ENCODE measurements around the gene CYB561D2. TPM values are rescaled to one million over a fixed set of nuclear protein-coding genes. Genes with fewer than 3 reads are reported as not detected.

CYB561D2 gene
- total RNA-seq, 2 experiments from 2014 or later: 18.7 to 28.0 TPM

GRCh38 chr3:50340448-50341329 lies 10.0 kb upstream of the CYB561D2 start, which contains the start of gene RASSF1:
TSS of gene RASSF1 (minus strand) at chr3:50340836. CDS start at chr3:50340805, 31 bp downstream.
- Histone ChIP-seq H3K36me3 (ENCODE audit: insufficient read depth, low read length) (peaks cover 11% of the 10 kb centered on the region), H3K4me3 (ENCODE audit: low read depth, low read length, poor library complexity, severe bottlenecking) (peak within 1 kb of the TSS; percentile 39), H3K4me2 (ENCODE audit: low read length) (peak within 1 kb of the TSS; percentile 83), H3K4me1 (ENCODE audit: insufficient read depth, low read length, poor library complexity, severe bottlenecking) (peaks cover 44% of the 10 kb centered on the region), H2AFZ (ENCODE audit: low read length) (peak within 1 kb of the TSS; percentile 70), H3K27ac (ENCODE audit: low read depth, low read length, poor library complexity, severe bottlenecking) (no peak within 1 kb of the TSS), H3K79me2 (ENCODE audit: insufficient read depth, low read depth, low read length) (peaks cover 19% of the 10 kb centered on the region), H3K9me3 (ENCODE audit: low read length) (no peaks in the 10 kb centered on the region), H3K9me2 (ENCODE audit: insufficient read depth, low read length) (no peaks in the 10 kb centered on the region), H4K20me1 (ENCODE audit: insufficient read depth, low read length) (no peaks in the 10 kb centered on the region; the same call in 1 of the 2 replicates)
- peak; percentile 52 for DNase-seq (ENCODE audit: low spot score)
- TF ChIP-seq CTCF (conservative IDR thresholded peaks at IDR 0.05; ENCODE audit: low read length): no peak
- TF ChIP-seq EZH2phosphoT487 (IDR thresholded peaks at IDR 0.05; ENCODE audit: borderline replicate concordance, low read depth, low read length): no peak
- no TSS peak for BruUV-seq (replicated peaks)
- POLR2A ChIA-PET: interaction anchor here (0.6 to 0.8 kb wide), 2 partner anchors 10 to 64 kb away, joined by 3 to 4 read pairs; partner anchors contain the start of genes CYB561D2 and NPRL2
- intact Hi-C loops (cut with micrococcal nuclease; ENCODE audit: unreplicated experiment): no loop called here
- CTCF ChIA-PET (ENCODE audit: unreplicated experiment): no interaction called here

DNA sequence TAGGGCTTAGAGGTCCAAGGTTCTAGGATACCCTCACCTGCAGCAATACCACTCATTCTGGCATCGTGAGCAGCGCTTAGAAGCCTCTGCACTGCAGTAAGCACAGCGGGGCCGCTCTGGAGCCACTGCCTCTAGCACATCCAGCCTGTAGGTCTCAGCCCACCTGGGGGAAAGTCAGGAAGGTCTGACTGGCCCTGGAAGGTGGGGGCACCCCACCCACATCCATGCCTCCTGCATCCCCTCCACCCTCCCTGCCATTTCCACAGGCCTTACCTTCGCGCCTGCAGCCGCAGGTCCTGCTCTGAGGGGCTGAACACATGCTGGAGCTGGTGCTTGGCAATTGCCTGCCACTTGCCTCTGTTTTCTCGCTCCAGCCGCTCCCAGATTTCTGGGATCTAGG lies 9.1 kb upstream of the CYB561D2 start:
- TF ChIP-seq EZH2phosphoT487 (IDR thresholded peaks at IDR 0.05; ENCODE audit: borderline replicate concordance, low read depth, low read length): no peak
- H3K79me2 ChIP-seq (ENCODE audit: insufficient read depth, low read depth, low read length): peaks cover 11% of the 10 kb centered on the region
- H3K36me3 ChIP-seq (ENCODE audit: insufficient read depth, low read length): peaks cover 3% of the 10 kb centered on the region; the same call in 1 of the 2 replicates
- H3K27ac ChIP-seq (ENCODE audit: low read depth, low read length, poor library complexity, severe bottlenecking): no peak overlapping the region
- no peaks in the 10 kb centered on the region; the same call in 1 of the 2 replicates for H4K20me1 ChIP-seq (ENCODE audit: insufficient read depth, low read length)
- H3K4me3 ChIP-seq (ENCODE audit: low read depth, low read length, poor library complexity, severe bottlenecking): no peak overlapping the region
- ChIA-PET POLR2A (no interaction called here), CTCF (ENCODE audit: unreplicated experiment) (no interaction called here)
- H3K4me2 ChIP-seq (ENCODE audit: low read length): no peak overlapping the region
- BruUV-seq (replicated peaks): no TSS peak
- intact Hi-C loops (cut with micrococcal nuclease; ENCODE audit: unreplicated experiment): no loop called here
- no peaks in the 10 kb centered on the region for H3K9me3 ChIP-seq (ENCODE audit: low read length)
- DNase-seq (ENCODE audit: low spot score): no peak
- H3K9me2 ChIP-seq (ENCODE audit: insufficient read depth, low read length): no peaks in the 10 kb centered on the region
- H2AFZ ChIP-seq (ENCODE audit: low read length): no peak overlapping the region; the same call in 1 of the 2 replicates
- H3K4me1 ChIP-seq (ENCODE audit: insufficient read depth, low read length, poor library complexity, severe bottlenecking): peaks cover 42% of the 10 kb centered on the region

DNA sequence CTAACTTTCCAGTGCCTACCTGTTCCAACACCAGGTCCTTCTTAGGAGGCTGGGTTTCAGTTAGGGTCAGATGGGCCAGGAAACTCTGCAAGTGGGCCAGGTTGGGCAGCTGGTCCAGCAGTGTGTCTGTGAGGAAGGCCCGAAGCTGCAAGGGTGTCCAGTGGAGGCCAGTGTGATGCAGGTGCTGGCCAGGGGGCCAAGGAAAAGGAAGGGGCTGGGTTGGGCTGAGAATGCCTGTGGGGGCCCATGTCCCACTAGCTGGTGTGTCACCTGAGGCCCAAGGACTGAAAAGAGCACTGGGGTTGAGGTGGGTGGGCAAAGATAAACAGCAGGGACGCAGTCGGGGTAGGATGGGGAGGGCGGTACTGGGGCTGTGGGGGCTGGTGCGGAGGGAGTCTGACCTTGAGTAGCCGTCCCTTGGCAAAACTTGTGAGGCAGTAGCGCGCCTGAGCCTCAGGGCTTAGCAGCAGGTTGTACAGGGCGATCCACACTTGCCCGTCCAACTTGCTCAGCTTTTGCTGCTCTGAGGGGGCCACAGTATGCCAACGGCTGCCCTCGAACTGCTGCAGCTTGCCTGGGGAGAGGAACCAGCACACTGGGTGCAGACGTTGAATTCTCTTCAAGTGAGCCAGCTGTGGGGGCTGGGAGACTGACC lies 8.5 kb upstream of the CYB561D2 start:
- intact Hi-C loops (cut with micrococcal nuclease; ENCODE audit: unreplicated experiment): no loop called here
- H3K79me2 ChIP-seq (ENCODE audit: insufficient read depth, low read depth, low read length): peaks cover 5% of the 10 kb centered on the region; the same call in 1 of the 2 replicates
- no peaks in the 10 kb centered on the region for H3K9me2 ChIP-seq (ENCODE audit: insufficient read depth, low read length)
- no peaks in the 10 kb centered on the region for H3K9me3 ChIP-seq (ENCODE audit: low read length)
- POLR2A ChIA-PET: no interaction called here
- H3K27ac ChIP-seq (ENCODE audit: low read depth, low read length, poor library complexity, severe bottlenecking): no peak overlapping the region
- no peak for DNase-seq (ENCODE audit: low spot score)
- peaks cover 42% of the 10 kb centered on the region for H3K4me1 ChIP-seq (ENCODE audit: insufficient read depth, low read length, poor library complexity, severe bottlenecking)
- no peak overlapping the region for H2AFZ ChIP-seq (ENCODE audit: low read length)
- H4K20me1 ChIP-seq (ENCODE audit: insufficient read depth, low read length): no peaks in the 10 kb centered on the region
- no peaks in the 10 kb centered on the region for H3K36me3 ChIP-seq (ENCODE audit: insufficient read depth, low read length)
- BruUV-seq (replicated peaks): no TSS peak
- TF ChIP-seq CTCF (conservative IDR thresholded peaks at IDR 0.05; ENCODE audit: low read length) (no peak), EZH2phosphoT487 (IDR thresholded peaks at IDR 0.05; ENCODE audit: borderline replicate concordance, low read depth, low read length) (no peak)
- no peak overlapping the region for H3K4me2 ChIP-seq (ENCODE audit: low read length)
- H3K4me3 ChIP-seq (ENCODE audit: low read depth, low read length, poor library complexity, severe bottlenecking): no peak overlapping the region
- CTCF ChIA-PET (ENCODE audit: unreplicated experiment): no interaction called here
